ENCODE results near the gene ARHGAP15.

GRCh38 chr2:143560724-143561123, 431.5 kb downstream of the ARHGAP15 start:
- TF ChIP-seq CTCF (conservative IDR thresholded peaks at IDR 0.05; ENCODE audit: low read length): no peak
- TF ChIP-seq EZH2phosphoT487 (IDR thresholded peaks at IDR 0.05; ENCODE audit: borderline replicate concordance, low read depth, low read length): no peak

All from OCI-LY7 (cell line).